Chondrocyte (in vitro differentiated cells): Measurements from ENCODE around the gene THOC2. TPM values are rescaled to one million over a fixed set of nuclear protein-coding genes. Genes with fewer than 3 reads are reported as not detected.
"Not testable (repeated sequence)": the region's sequence is repeated elsewhere in the genome, so short reads cannot be mapped to it uniquely, and the experiment has no call there.

ENCODE experiments used
- DNase-seq: peaks from one replicate; pipeline ENCODE4 v3.0.0; 2021; ENCODE audit warnings: mixed read lengths, low spot score
- H3K27ac Mint-ChIP-seq: one replicate; pipeline ENCODE4 v1.8.0; 2021; ENCODE audit warnings: mild to moderate bottlenecking, moderate library complexity, mixed read lengths; ENCODE audit not compliant: unreplicated experiment
- H3K27me3 Mint-ChIP-seq: 2 replicates; pipeline ENCODE4 v1.8.0; 2021; ENCODE audit warnings: low read depth, mixed read lengths
- H3K36me3 Mint-ChIP-seq: 2 replicates; pipeline ENCODE4 v1.8.0; 2021; ENCODE audit warnings: low read depth, mixed read lengths
- H3K4me1 Mint-ChIP-seq: 2 replicates; pipeline ENCODE4 v1.8.0; 2021; ENCODE audit warnings: low read depth, mild to moderate bottlenecking, mixed read lengths
- H3K4me3 Mint-ChIP-seq: one replicate; pipeline ENCODE4 v1.8.0; 2021; ENCODE audit warnings: mild to moderate bottlenecking, moderate library complexity, mixed read lengths; ENCODE audit not compliant: unreplicated experiment
- H3K9me3 Mint-ChIP-seq: 2 replicates; pipeline ENCODE4 v1.8.0; 2021; ENCODE audit warnings: low read depth, mixed read lengths
- total RNA-seq: library from RNA; stranded (reverse); gene quantifications from 3 replicates; pipeline ENCODE4 v1.2.1, GENCODE V29; 2021
- TF ChIP-seq, protein P1 (sequence below): fragments of 200-600 bp; sonication (generic); IDR thresholded peaks from 2 replicates; pipeline ENCODE4 v1.5.0; 2021; ENCODE audit warnings: antibody characterized with exemption, mild to moderate bottlenecking, moderate library complexity

The THOC2 gene
- total RNA-seq, 1 donor from 2014 or later, result 50.1 TPM

DNA sequence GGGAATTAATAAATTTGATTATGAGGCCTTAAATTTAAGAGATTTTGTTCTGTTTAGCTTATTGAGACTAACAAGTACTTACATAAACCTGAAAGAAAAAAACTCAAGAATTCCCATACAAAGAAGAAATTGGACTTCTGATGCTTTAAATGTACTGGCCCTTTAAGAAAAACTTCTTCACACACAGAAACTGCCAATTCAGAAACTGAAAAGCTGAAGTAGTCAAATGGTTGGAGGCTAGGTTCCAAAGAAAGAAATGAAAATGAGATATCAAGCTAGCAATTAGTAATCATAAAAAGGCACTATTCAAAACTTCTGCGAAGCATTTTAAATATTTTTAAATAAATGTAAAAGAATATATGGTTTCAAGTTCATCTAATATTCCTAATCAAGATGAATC lies 151.3 kb downstream of the THOC2 start:
- DNase-seq, result no peak
- Mint-ChIP-seq H3K36me3 (peaks cover 3% of the 10 kb centered on the region), H3K27ac (no peak overlapping the region), H3K27me3 (no peaks in the 10 kb centered on the region), H3K9me3 (peaks cover 21% of the 10 kb centered on the region), H3K4me1 (no peaks in the 10 kb centered on the region), H3K4me3 (no peak overlapping the region)
- TF ChIP-seq, protein P1, sequence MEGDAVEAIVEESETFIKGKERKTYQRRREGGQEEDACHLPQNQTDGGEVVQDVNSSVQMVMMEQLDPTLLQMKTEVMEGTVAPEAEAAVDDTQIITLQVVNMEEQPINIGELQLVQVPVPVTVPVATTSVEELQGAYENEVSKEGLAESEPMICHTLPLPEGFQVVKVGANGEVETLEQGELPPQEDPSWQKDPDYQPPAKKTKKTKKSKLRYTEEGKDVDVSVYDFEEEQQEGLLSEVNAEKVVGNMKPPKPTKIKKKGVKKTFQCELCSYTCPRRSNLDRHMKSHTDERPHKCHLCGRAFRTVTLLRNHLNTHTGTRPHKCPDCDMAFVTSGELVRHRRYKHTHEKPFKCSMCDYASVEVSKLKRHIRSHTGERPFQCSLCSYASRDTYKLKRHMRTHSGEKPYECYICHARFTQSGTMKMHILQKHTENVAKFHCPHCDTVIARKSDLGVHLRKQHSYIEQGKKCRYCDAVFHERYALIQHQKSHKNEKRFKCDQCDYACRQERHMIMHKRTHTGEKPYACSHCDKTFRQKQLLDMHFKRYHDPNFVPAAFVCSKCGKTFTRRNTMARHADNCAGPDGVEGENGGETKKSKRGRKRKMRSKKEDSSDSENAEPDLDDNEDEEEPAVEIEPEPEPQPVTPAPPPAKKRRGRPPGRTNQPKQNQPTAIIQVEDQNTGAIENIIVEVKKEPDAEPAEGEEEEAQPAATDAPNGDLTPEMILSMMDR, result no peak

DNA sequence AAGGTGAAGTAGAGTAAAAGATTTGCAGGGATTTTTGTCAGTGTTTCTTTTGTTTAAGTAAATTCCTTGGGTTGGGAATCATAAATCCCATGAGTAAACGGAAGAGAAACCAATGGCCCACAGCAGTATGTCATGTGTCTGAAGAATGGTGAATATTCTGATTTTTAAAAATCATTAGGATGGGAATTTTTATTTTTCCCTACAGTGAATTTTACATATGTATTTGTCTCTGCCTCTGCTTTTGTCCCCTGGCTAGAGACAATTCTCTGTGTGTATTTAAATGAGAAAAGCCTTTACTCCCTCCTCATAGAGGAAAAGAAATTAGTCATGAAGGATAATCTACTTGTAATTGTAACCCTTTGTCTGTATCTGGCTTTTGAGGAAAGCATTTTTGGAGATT lies 152.1 kb downstream of the THOC2 start:
- Mint-ChIP-seq H3K4me1 (no peaks in the 10 kb centered on the region), H3K27me3 (no peaks in the 10 kb centered on the region), H3K36me3 (peaks cover 5% of the 10 kb centered on the region), H3K4me3 (no peak overlapping the region), H3K27ac (no peak overlapping the region), H3K9me3 (peaks cover 26% of the 10 kb centered on the region)
- no peak for DNase-seq
- TF ChIP-seq, protein P1, result no peak

DNA sequence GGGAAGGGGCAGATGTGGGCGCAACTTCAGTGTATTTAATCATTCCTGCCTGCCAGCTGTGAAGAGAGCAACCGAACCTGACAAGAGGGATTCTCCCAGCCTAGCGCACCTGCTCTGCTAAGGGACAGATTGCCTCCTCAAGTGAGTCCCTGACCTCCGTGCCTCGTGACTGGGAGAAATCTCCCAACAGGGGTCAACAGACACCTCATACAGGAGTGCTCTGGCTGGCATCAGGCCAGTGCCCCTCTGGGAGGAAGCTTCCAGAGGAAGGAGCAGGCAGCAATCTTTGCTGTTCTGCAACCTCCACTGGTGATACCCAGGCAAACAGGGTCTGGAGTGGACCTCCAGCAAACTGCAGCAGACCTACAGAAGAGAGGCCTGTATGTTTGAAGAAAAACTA lies 158.8 kb downstream of the THOC2 start:
- not testable (repeated sequence) for H3K36me3 Mint-ChIP-seq, H3K4me1 Mint-ChIP-seq, H3K4me3 Mint-ChIP-seq, DNase-seq, H3K27ac Mint-ChIP-seq, H3K27me3 Mint-ChIP-seq
- H3K9me3 Mint-ChIP-seq, result peaks cover 59% of the 10 kb centered on the region

DNA sequence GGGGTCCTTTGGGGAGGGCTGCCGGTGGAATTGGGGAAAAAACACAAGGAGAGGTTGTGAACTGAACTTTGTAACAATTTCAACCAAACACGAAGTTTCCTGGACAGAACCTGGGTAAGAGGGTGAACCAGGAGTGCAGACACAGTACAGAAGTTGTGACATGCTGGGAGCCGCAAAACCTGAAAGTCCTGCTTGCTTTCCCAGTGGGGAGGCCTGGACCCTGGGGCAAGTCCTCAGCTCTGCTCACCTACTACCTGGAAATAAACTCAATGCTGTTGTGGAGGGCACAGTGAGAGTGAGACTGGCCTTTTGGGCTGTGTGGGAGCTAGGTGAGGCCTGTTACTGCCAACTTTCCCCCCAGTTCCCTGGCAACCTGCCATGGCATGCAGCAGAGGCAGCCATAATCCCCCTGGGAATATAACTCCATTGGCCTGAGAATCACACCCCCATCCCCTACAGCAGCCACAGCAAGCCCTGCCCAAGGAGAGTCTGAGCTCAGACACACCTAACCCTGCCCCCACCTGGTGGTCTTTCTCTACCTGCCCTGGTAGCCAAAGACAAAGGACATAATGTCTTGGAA lies 162.8 kb downstream of the THOC2 start:
- TF ChIP-seq, protein P1, result no peak
- Mint-ChIP-seq H3K27ac (no peak overlapping the region), H3K9me3 (peaks cover 44% of the 10 kb centered on the region), H3K4me1 (no peaks in the 10 kb centered on the region), H3K27me3 (no peaks in the 10 kb centered on the region), H3K36me3 (peaks cover 3% of the 10 kb centered on the region), H3K4me3 (no peak overlapping the region)
- no peak for DNase-seq

DNA sequence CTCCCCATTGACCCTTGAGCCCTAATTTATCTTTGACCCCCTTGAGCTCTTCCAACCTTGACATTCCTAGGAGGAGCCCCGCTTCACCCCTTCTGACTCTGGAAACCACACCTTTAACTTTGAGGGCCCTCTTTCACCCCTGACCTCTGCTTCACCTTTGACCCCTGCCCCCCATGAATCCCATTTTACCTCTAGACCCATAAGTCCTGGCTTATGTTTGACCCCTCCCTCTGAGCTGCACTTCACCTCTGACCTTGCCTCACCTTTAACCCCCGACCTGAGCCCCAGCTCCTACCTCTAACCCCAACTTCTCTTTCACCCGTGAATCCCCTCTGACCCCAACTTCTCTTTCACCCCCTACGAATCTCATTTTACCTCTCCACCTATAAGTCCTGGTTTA lies 169.7 kb downstream of the THOC2 start:
- no peaks in the 10 kb centered on the region for H3K36me3 Mint-ChIP-seq
- H3K4me3 Mint-ChIP-seq, result no peak overlapping the region
- TF ChIP-seq, protein P1, result no peak
- H3K9me3 Mint-ChIP-seq, result peaks cover 23% of the 10 kb centered on the region
- H3K27ac Mint-ChIP-seq, result no peak overlapping the region
- DNase-seq, result no peak
- H3K27me3 Mint-ChIP-seq, result peaks cover 2% of the 10 kb centered on the region
- no peaks in the 10 kb centered on the region for H3K4me1 Mint-ChIP-seq
